ENCODE results near the gene ATP5MC3.
"Not testable (repeated sequence)": the region's sequence is repeated elsewhere in the genome, so short reads cannot be mapped to it uniquely, and the experiment has no call there.

Gene ATP5MC3

GRCh38 chr2:175181104-175181876 is at the start of gene ATP5MC3:
Gene ATP5MC3 (minus strand): TSS chr2:175181710. CDS start chr2:175181393, 317 bp downstream.
- peak; percentile 92 for DNase-seq

- not testable (repeated sequence) for DNase-seq
These were observed 47.1 kb upstream of the ATP5MC3 start for GRCh38 chr2:175228601-175229000.

- DNase-seq = no peak
These were observed 46.7 kb upstream of the ATP5MC3 start for GRCh38 chr2:175228179-175228578.

GRCh38 chr2:175227393-175227792 is 45.9 kb upstream of the ATP5MC3 start:
- no peak for DNase-seq

- DNase-seq = no peak
These were observed 38.6 kb upstream of the ATP5MC3 start for GRCh38 chr2:175220075-175220474.

- no peak for DNase-seq
These were observed 37.0 kb upstream of the ATP5MC3 start for GRCh38 chr2:175218551-175218950.

GRCh38 chr2:175207741-175208438 is 26.4 kb upstream of the ATP5MC3 start:
- DNase-seq = peak; percentile 99

GRCh38 chr2:175206866-175207265 is 25.4 kb upstream of the ATP5MC3 start:
- DNase-seq = no peak

GRCh38 chr2:175205523-175205922 is 24.0 kb upstream of the ATP5MC3 start:
- DNase-seq = no peak

- DNase-seq = peak; percentile 77
These were observed 22.3 kb upstream of the ATP5MC3 start for GRCh38 chr2:175203621-175204496.

- DNase-seq = no peak
These were observed 13.5 kb upstream of the ATP5MC3 start for GRCh38 chr2:175195012-175195411.

GRCh38 chr2:175188761-175189160 is 7.3 kb upstream of the ATP5MC3 start:
- no peak for DNase-seq

- DNase-seq = no peak
These were observed 5.9 kb upstream of the ATP5MC3 start for GRCh38 chr2:175187378-175187777.

GRCh38 chr2:175183674-175184073 is 2.2 kb upstream of the ATP5MC3 start:
- DNase-seq = no peak

- no peak for DNase-seq
These were observed 383 bp upstream of the ATP5MC3 start for GRCh38 chr2:175181877-175182308.

- DNase-seq = no peak
These were observed 808 bp downstream of the ATP5MC3 start for GRCh38 chr2:175180701-175181103.

GRCh38 chr2:175176624-175177023 is 4.9 kb downstream of the ATP5MC3 start:
- DNase-seq = no peak

GRCh38 chr2:175175896-175176295 is 5.6 kb downstream of the ATP5MC3 start:
- DNase-seq = no peak

GRCh38 chr2:175175320-175175719 is 6.2 kb downstream of the ATP5MC3 start:
- DNase-seq = no peak

GRCh38 chr2:175170659-175171304 is 10.7 kb downstream of the ATP5MC3 start:
- DNase-seq = no peak

- DNase-seq = no peak
These were observed 12.3 kb downstream of the ATP5MC3 start for GRCh38 chr2:175169191-175169590.

GRCh38 chr2:175168564-175168945 is 13.0 kb downstream of the ATP5MC3 start:
- no peak for DNase-seq

All from NCI-H1694 (cell line).